ENCODE results near the gene SIRT5.
A peak's percentile ranks its signal among the peaks of the same experiment; 100 is the strongest.

Gene SIRT5

GRCh38 chr6:13617066-13617465 is 42.7 kb downstream of the SIRT5 start:
- 0 out of 2 replicates have a peak overlapping the region, but pooled peaks have one; percentile 97 for H3K9ac ChIP-seq
- no peak overlapping the region for H3K4me3 ChIP-seq

GRCh38 chr6:13624871-13625288 is 50.5 kb downstream of the SIRT5 start:
- peaks cover 69% of the 10 kb centered on the region; the same call in 1 of the 2 replicates for H4K20me1 ChIP-seq
- TF ChIP-seq Cebpa-rat (IDR thresholded peaks at IDR 0.05), result no peak
- no peak overlapping the region for H3K27ac ChIP-seq
- no peaks in the 10 kb centered on the region for H3K9me3 ChIP-seq
- H3K36me3 ChIP-seq, result peaks cover 97% of the 10 kb centered on the region
- H3K27me3 ChIP-seq, result no peaks in the 10 kb centered on the region
- H3K4me3 ChIP-seq, result no peak overlapping the region
- H3K9ac ChIP-seq, result no peak overlapping the region
- H3K4me2 ChIP-seq, result no peak overlapping the region
- H3K4me1 ChIP-seq, result no peaks in the 10 kb centered on the region

More at GRCh38 chr6:13617066-13617465, 42.7 kb downstream of the SIRT5 start:
- no peak overlapping the region for H3K27ac ChIP-seq
- H4K20me1 ChIP-seq, result peaks cover 55% of the 10 kb centered on the region
- H3K27me3 ChIP-seq, result no peaks in the 10 kb centered on the region
- peak overlapping the region; percentile 92 for H3K4me2 ChIP-seq
- peaks cover 34% of the 10 kb centered on the region for H3K4me1 ChIP-seq
- no peak for TF ChIP-seq Cebpa-rat (IDR thresholded peaks at IDR 0.05)
- H3K36me3 ChIP-seq, result peaks cover 45% of the 10 kb centered on the region
- no peaks in the 10 kb centered on the region for H3K9me3 ChIP-seq

- Histone ChIP-seq H4K20me1 (peaks cover 38% of the 10 kb centered on the region), H3K36me3 (peaks cover 100% of the 10 kb centered on the region), H3K27ac (no peak overlapping the region), H3K4me3 (no peak overlapping the region), H3K4me1 (no peaks in the 10 kb centered on the region), H3K4me2 (no peak overlapping the region), H3K9ac (no peak overlapping the region), H3K9me3 (no peaks in the 10 kb centered on the region), H3K27me3 (no peaks in the 10 kb centered on the region)
- TF ChIP-seq Cebpa-rat (IDR thresholded peaks at IDR 0.05), result no peak
Observed at GRCh38 chr6:13629459-13630116, 55.2 kb downstream of the SIRT5 start.

- no peak overlapping the region for H3K9ac ChIP-seq
- no peak overlapping the region for H3K4me2 ChIP-seq
- H3K27me3 ChIP-seq, result no peaks in the 10 kb centered on the region
- H3K4me3 ChIP-seq, result no peak overlapping the region
- no peaks in the 10 kb centered on the region for H3K4me1 ChIP-seq
- TF ChIP-seq Cebpa-rat (IDR thresholded peaks at IDR 0.05), result no peak
- H3K9me3 ChIP-seq, result no peaks in the 10 kb centered on the region
- H3K27ac ChIP-seq, result no peak overlapping the region
- peaks cover 29% of the 10 kb centered on the region; the same call in 1 of the 2 replicates for H4K20me1 ChIP-seq
- H3K36me3 ChIP-seq, result peaks cover 96% of the 10 kb centered on the region
Observed at GRCh38 chr6:13630499-13630898, 56.1 kb downstream of the SIRT5 start.

- H3K4me3 ChIP-seq, result no peak overlapping the region
- TF ChIP-seq Cebpa-rat (IDR thresholded peaks at IDR 0.05), result no peak
- no peaks in the 10 kb centered on the region for H3K4me1 ChIP-seq
- no peak overlapping the region for H3K9ac ChIP-seq
- H3K36me3 ChIP-seq, result peaks cover 92% of the 10 kb centered on the region
- no peak overlapping the region for H3K4me2 ChIP-seq
- no peaks in the 10 kb centered on the region for H3K9me3 ChIP-seq
- peaks cover 28% of the 10 kb centered on the region for H4K20me1 ChIP-seq
- no peaks in the 10 kb centered on the region for H3K27me3 ChIP-seq
- no peak overlapping the region for H3K27ac ChIP-seq
Observed at GRCh38 chr6:13633343-13633742, 58.9 kb downstream of the SIRT5 start.

GRCh38 chr6:13635948-13636658 is 61.7 kb downstream of the SIRT5 start:
- no peak for TF ChIP-seq Cebpa-rat (IDR thresholded peaks at IDR 0.05)
- H4K20me1 ChIP-seq, result peaks cover 9% of the 10 kb centered on the region; the same call in 1 of the 2 replicates
- no peaks in the 10 kb centered on the region for H3K4me1 ChIP-seq
- no peak overlapping the region for H3K4me2 ChIP-seq
- peaks cover 88% of the 10 kb centered on the region for H3K36me3 ChIP-seq
- no peak overlapping the region for H3K27ac ChIP-seq
- no peak overlapping the region for H3K4me3 ChIP-seq
- no peaks in the 10 kb centered on the region for H3K27me3 ChIP-seq
- no peak overlapping the region for H3K9ac ChIP-seq
- no peaks in the 10 kb centered on the region for H3K9me3 ChIP-seq

- Histone ChIP-seq H3K27me3 (no peaks in the 10 kb centered on the region), H3K4me2 (no peak overlapping the region), H3K9ac (no peak overlapping the region), H3K27ac (no peak overlapping the region), H4K20me1 (peaks cover 9% of the 10 kb centered on the region; the same call in 1 of the 2 replicates), H3K9me3 (no peaks in the 10 kb centered on the region), H3K36me3 (peaks cover 82% of the 10 kb centered on the region), H3K4me3 (no peak overlapping the region), H3K4me1 (no peaks in the 10 kb centered on the region)
- no peak for TF ChIP-seq Cebpa-rat (IDR thresholded peaks at IDR 0.05)
Observed at GRCh38 chr6:13638014-13638413, 63.6 kb downstream of the SIRT5 start.

GRCh38 chr6:13638626-13639025 is 64.2 kb downstream of the SIRT5 start:
- Histone ChIP-seq H3K4me1 (no peaks in the 10 kb centered on the region), H3K9me3 (no peaks in the 10 kb centered on the region), H3K27ac (no peak overlapping the region), H3K36me3 (peaks cover 82% of the 10 kb centered on the region), H4K20me1 (peaks cover 9% of the 10 kb centered on the region; the same call in 1 of the 2 replicates), H3K4me2 (no peak overlapping the region), H3K9ac (no peak overlapping the region), H3K4me3 (no peak overlapping the region), H3K27me3 (no peaks in the 10 kb centered on the region)
- no peak for TF ChIP-seq Cebpa-rat (IDR thresholded peaks at IDR 0.05)

GRCh38 chr6:13641315-13641714 is 66.9 kb downstream of the SIRT5 start:
- H3K36me3 ChIP-seq, result peaks cover 73% of the 10 kb centered on the region

GRCh38 chr6:13643125-13643524 is 68.7 kb downstream of the SIRT5 start:
- no peak overlapping the region for H3K27ac ChIP-seq
- peaks cover 15% of the 10 kb centered on the region for H4K20me1 ChIP-seq

More at GRCh38 chr6:13641315-13641714, 66.9 kb downstream of the SIRT5 start:
- no peak for TF ChIP-seq Cebpa-rat (IDR thresholded peaks at IDR 0.05)
- Histone ChIP-seq H4K20me1 (peaks cover 14% of the 10 kb centered on the region), H3K9me3 (no peaks in the 10 kb centered on the region), H3K4me1 (no peaks in the 10 kb centered on the region), H3K9ac (no peak overlapping the region), H3K4me3 (no peak overlapping the region), H3K27me3 (no peaks in the 10 kb centered on the region), H3K27ac (no peak overlapping the region), H3K4me2 (no peak overlapping the region)

More at GRCh38 chr6:13643125-13643524, 68.7 kb downstream of the SIRT5 start:
- H3K36me3 ChIP-seq, result peaks cover 60% of the 10 kb centered on the region
- no peaks in the 10 kb centered on the region for H3K4me1 ChIP-seq
- no peak overlapping the region for H3K9ac ChIP-seq
- no peaks in the 10 kb centered on the region for H3K27me3 ChIP-seq
- H3K9me3 ChIP-seq, result no peaks in the 10 kb centered on the region
- H3K4me3 ChIP-seq, result no peak overlapping the region
- H3K4me2 ChIP-seq, result no peak overlapping the region
- no peak for TF ChIP-seq Cebpa-rat (IDR thresholded peaks at IDR 0.05)
